Measurements from ENCODE around the gene FBXO7.

GRCh38 chr22:32531931-32532819, 57.6 kb downstream of the FBXO7 start:
- no peak for TF ChIP-seq POLR2A (IDR thresholded peaks at IDR 0.05; ENCODE audit: low read depth, low read length)
- no peak for TF ChIP-seq POLR2AphosphoS5 (IDR thresholded peaks at IDR 0.05; ENCODE audit: low read depth, low read length)
- no peak for TF ChIP-seq TAF1 (IDR thresholded peaks at IDR 0.05; ENCODE audit: borderline replicate concordance, low read depth, low read length)
